Suprapubic skin (tissue), 3 donors: ENCODE data around the gene EPB41L4B.

Experiments
- CTCF ChIP-seq, 2 donors: fragments of 200-600 bp in 1 of 2; fragments of 450-650 bp in 1 of 2; sonication (generic) in 1 of 2; IDR thresholded peaks; one replicate each; pipeline ENCODE4 v1.5.1; 2016 to 2019; ENCODE audit warnings: antibody characterized with exemption in 2 of 2, mild to moderate bottlenecking in 1 of 2, moderate library complexity in 1 of 2
- POLR2AphosphoS5 ChIP-seq, 3 donors: sonication (generic); formaldehyde crosslinking; IDR thresholded peaks; one replicate each; pipeline ENCODE4 v1.6.1; 2017; ENCODE audit warnings: antibody characterized with exemption in 3 of 3

DNA sequence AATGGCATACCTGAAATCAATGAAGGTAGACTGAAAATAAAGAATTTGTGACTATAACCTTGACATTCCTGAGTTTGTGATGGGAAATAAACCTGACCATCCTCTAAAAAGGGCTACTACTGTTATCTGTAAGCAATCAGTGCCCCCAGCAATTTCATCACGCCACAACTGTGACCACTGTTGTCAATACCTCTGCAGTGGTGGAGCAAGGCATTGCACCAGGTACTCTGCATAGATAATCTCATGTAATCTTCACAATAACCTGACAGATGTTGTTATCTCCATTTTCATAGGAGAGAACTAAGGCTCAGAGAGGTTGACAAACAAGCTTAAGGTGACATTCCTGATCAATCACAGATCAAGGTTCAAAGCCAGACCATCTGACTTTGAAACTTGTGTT lies 115.3 kb downstream of the EPB41L4B start:
- TF ChIP-seq CTCF (IDR thresholded peaks at IDR 0.05), result no peak
- no peak for TF ChIP-seq POLR2AphosphoS5 (IDR thresholded peaks at IDR 0.05)
